Measurements from ENCODE around the gene PLAC1. TPM values are rescaled to one million over a fixed set of nuclear protein-coding genes. Genes with fewer than 3 reads are reported as not detected.
A peak's percentile ranks its signal among the peaks of the same experiment; 100 is the strongest.

Gene PLAC1
- total RNA-seq, 1 donor from 2014 or later: not detected

DNA sequence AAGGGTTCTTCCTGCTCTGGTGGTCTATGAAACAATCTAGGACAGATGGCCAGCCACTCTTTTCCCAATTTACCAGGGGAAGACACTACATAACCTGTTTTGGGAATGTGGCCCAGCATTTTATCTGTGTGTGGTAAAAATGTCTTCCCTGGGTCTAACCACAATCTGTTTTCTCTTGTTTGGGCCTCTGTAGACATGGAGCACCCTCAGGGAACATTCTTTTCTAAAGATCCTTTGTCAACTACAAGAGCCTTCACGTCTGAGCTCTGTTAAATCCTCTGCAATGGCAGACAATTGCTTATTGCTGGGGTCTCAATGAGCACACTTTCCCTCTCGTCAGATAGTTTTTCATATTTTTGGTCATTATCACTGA, 35.5 kb downstream of the PLAC1 start:
- H3K27ac ChIP-seq (ENCODE audit: low read depth, low read length): no peak overlapping the region
- peaks cover 6 to 9% (median 8%) of the 10 kb centered on the region in 3 donors for H3K4me1 ChIP-seq (ENCODE audit: control insufficient read depth in 3 of 3, insufficient read depth in 3 of 3, low read length in 3 of 3)
- H3K9ac ChIP-seq (ENCODE audit: low read depth in 1 of 3, low read length in 3 of 3): no peak overlapping the region
- H3K27me3 ChIP-seq (ENCODE audit: control insufficient read depth in 3 of 3, insufficient read depth in 3 of 3, low read length in 3 of 3): no peaks in the 10 kb centered on the region
- no peak overlapping the region for H3K4me3 ChIP-seq (ENCODE audit: low read length in 3 of 3)
- no peaks in the 10 kb centered on the region for H3K36me3 ChIP-seq (ENCODE audit: control insufficient read depth in 3 of 3, insufficient read depth in 3 of 3, low read length in 3 of 3)
- H3K9me3 ChIP-seq (ENCODE audit: control insufficient read depth in 3 of 3, low read length in 3 of 3): no peaks in the 10 kb centered on the region

DNA sequence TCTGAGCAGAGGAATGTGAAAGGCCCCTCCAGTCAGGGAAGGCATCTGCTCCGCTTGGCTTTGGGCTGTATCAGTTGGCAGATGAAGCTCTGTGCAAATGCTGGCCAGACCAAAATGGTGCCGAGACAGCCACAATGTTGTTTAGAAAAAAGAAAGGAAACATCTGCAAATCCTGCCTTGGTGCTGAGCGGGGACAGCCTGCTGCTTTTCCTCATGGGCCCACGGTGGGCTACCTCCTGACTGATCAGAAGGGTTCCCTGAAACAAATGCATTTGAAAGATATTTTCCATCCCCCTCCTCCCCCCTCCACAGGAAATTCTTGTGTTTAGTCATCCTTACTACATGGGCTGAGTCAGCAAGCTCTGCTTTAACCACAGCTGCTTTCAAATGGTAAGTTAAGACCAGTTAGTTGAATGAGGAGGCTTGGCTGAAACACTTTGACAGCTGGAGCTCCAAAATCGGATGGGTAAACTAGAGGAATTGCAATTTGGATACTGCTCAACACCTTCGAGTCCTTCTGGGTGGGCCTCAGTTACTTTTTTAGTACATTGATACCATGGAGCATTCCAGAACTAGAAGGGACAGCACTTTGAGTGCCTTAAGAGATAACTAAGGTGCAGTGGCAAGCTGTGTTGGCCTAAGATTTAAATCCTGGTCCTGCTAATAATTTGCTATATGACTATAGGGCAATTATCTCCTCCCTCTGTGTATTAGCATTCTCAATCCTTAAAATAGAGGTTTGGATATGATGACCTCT, 36.0 kb downstream of the PLAC1 start:
- no peaks in the 10 kb centered on the region for H3K36me3 ChIP-seq (ENCODE audit: control insufficient read depth in 3 of 3, insufficient read depth in 3 of 3, low read length in 3 of 3)
- no peaks in the 10 kb centered on the region for H3K27me3 ChIP-seq (ENCODE audit: control insufficient read depth in 3 of 3, insufficient read depth in 3 of 3, low read length in 3 of 3)
- H3K9ac ChIP-seq (ENCODE audit: low read depth in 1 of 3, low read length in 3 of 3): no peak overlapping the region
- H3K27ac ChIP-seq (ENCODE audit: low read depth, low read length): no peak overlapping the region
- no peak overlapping the region for H3K4me3 ChIP-seq (ENCODE audit: low read length in 3 of 3)
- H3K9me3 ChIP-seq (ENCODE audit: control insufficient read depth in 3 of 3, low read length in 3 of 3): no peaks in the 10 kb centered on the region
- H3K4me1 ChIP-seq (ENCODE audit: control insufficient read depth in 3 of 3, insufficient read depth in 3 of 3, low read length in 3 of 3): peaks cover 6 to 9% (median 8%) of the 10 kb centered on the region in 3 donors

DNA sequence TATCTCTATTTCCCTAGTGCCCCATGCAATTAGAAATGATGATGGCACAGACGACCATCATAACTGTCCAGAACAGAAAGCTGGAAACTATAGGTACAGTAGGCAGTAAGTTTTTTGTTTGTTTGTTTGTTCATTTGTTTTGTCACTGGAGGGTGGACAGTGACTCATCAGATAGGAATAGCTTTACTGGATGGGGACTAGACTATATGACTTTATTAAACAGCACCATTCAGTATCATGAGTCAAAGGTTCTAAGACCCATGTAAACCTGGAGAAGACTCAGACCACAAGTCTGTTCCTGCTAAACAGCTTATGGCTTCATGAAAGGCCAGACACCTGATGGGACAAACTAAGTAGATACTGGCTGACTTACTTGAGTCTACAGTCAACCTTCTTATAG, 38.4 kb downstream of the PLAC1 start:
- no peaks in the 10 kb centered on the region for H3K9me3 ChIP-seq (ENCODE audit: control insufficient read depth in 3 of 3, low read length in 3 of 3)
- no peak overlapping the region for H3K4me3 ChIP-seq (ENCODE audit: low read length in 3 of 3)
- H3K9ac ChIP-seq (ENCODE audit: low read depth in 1 of 3, low read length in 3 of 3): no peak overlapping the region
- no peak overlapping the region for H3K27ac ChIP-seq (ENCODE audit: low read depth, low read length)
- H3K36me3 ChIP-seq (ENCODE audit: control insufficient read depth in 3 of 3, insufficient read depth in 3 of 3, low read length in 3 of 3): no peaks in the 10 kb centered on the region
- H3K27me3 ChIP-seq (ENCODE audit: control insufficient read depth in 3 of 3, insufficient read depth in 3 of 3, low read length in 3 of 3): no peaks in the 10 kb centered on the region
- H3K4me1 ChIP-seq (ENCODE audit: control insufficient read depth in 3 of 3, insufficient read depth in 3 of 3, low read length in 3 of 3): peaks cover 0 to 9% (median 4%) of the 10 kb centered on the region in 3 donors

DNA sequence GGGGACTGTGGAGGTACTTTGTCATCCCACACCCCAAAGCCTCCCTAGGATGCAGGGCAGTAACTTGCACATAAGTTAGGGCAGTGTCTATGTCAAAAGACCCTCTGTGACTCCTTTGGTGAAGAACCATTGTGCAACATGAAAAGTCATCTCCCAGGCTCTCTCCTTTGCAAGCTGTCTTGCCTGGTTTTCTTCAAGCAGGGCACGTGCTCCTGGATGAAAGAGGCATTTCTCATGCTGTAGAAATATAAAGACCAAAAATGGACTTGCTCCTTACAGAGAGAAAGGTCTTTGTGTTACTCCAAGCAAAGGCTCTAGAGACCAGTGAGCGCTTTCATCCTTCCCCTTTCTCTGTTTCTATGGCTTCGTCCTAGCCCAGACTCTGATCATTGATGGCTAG, 44.9 kb downstream of the PLAC1 start:
- Histone ChIP-seq H3K36me3 (ENCODE audit: control insufficient read depth in 3 of 3, insufficient read depth in 3 of 3, low read length in 3 of 3) (no peaks in the 10 kb centered on the region), H3K4me1 (ENCODE audit: control insufficient read depth in 3 of 3, insufficient read depth in 3 of 3, low read length in 3 of 3) (no peaks in the 10 kb centered on the region), H3K27ac (ENCODE audit: low read depth, low read length) (no peak overlapping the region), H3K27me3 (ENCODE audit: control insufficient read depth in 3 of 3, insufficient read depth in 3 of 3, low read length in 3 of 3) (no peaks in the 10 kb centered on the region), H3K9me3 (ENCODE audit: control insufficient read depth in 3 of 3, low read length in 3 of 3) (no peaks in the 10 kb centered on the region), H3K4me3 (ENCODE audit: low read length in 3 of 3) (no peak overlapping the region), H3K9ac (ENCODE audit: low read depth in 1 of 3, low read length in 3 of 3) (no peak overlapping the region)

DNA sequence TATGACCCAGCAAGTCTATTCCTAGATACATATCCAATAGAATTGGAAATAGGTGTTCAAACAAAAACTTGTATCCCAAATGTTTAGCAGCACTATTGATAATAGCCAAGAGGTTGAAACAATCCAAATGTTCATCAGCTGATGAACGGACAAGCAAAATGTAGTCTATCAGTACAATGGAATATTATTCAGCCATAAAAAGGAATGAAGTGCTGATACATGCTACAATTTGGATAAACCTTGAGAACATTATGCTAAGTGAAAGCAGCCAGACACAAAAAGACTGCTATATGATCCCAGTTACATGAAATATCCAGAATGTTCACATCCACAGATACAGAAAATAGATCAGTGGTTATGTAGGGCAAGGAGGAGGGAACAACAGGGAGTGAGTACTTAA, 50.1 kb downstream of the PLAC1 start:
- H3K27me3 ChIP-seq (ENCODE audit: control insufficient read depth in 3 of 3, insufficient read depth in 3 of 3, low read length in 3 of 3): no peaks in the 10 kb centered on the region
- peaks cover 0 to 5% (median 0%) of the 10 kb centered on the region in 3 donors for H3K4me1 ChIP-seq (ENCODE audit: control insufficient read depth in 3 of 3, insufficient read depth in 3 of 3, low read length in 3 of 3)
- no peaks in the 10 kb centered on the region for H3K9me3 ChIP-seq (ENCODE audit: control insufficient read depth in 3 of 3, low read length in 3 of 3)
- H3K36me3 ChIP-seq (ENCODE audit: control insufficient read depth in 3 of 3, insufficient read depth in 3 of 3, low read length in 3 of 3): no peaks in the 10 kb centered on the region
- no peak overlapping the region for H3K4me3 ChIP-seq (ENCODE audit: low read length in 3 of 3)
- H3K9ac ChIP-seq (ENCODE audit: low read depth in 1 of 3, low read length in 3 of 3): no peak overlapping the region
- no peak overlapping the region for H3K27ac ChIP-seq (ENCODE audit: low read depth, low read length)

DNA sequence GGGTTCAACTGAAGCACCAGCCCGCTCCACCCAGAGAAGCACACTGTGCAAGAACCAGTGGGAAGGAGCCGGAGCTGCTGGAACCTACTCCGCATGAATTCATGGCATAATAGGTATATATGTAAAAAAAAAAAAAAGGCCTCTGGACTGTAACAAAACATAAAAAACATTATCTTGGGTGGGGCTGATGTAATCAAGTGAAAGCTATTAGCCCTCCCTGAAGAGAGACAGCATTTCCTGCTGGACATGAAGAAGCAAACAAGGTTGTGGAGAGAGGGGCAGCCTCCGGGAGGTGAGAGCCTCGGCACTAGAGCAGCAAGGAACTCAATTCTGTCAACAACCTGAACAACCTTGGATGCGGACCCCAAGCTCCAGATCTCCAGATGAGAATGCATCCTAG, 50.7 kb downstream of the PLAC1 start:
- Histone ChIP-seq H3K36me3 (ENCODE audit: control insufficient read depth in 3 of 3, insufficient read depth in 3 of 3, low read length in 3 of 3) (no peaks in the 10 kb centered on the region), H3K9ac (ENCODE audit: low read depth in 1 of 3, low read length in 3 of 3) (no peak overlapping the region)

DNA sequence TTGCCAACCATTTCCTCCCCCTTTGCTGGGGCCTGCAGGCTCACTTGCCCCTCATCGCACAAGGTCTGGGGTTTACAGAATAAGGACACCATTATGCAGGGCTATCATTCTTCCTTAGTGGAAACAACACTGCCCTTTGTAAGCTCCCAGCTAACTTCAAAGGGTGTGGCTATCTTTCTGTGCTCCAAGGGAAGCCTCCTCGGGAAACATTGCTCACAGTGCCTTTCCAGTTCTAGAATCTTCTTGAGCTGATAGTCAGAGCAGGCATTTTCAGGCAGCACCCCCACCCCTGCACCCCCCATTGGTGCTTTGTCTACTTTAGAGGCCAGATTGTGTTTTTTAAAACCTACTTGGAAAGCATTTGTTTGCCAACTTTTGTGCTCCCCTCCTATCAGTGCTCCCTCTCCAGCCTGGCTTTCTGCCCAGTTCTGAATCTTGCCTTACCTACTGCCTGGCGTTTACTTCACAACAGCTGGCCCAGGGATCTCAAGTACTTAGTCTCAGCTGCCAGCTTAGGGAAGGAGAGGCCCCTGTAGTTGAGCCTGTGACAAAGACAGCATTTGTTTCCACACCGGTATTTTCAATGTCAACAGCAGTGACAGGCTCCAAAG, 53.5 kb downstream of the PLAC1 start:
- Histone ChIP-seq H3K4me1 (ENCODE audit: control insufficient read depth in 3 of 3, insufficient read depth in 3 of 3, low read length in 3 of 3) (peaks cover 0 to 5% (median 0%) of the 10 kb centered on the region in 3 donors), H3K9me3 (ENCODE audit: control insufficient read depth in 3 of 3, low read length in 3 of 3) (no peaks in the 10 kb centered on the region), H3K27me3 (ENCODE audit: control insufficient read depth in 3 of 3, insufficient read depth in 3 of 3, low read length in 3 of 3) (no peaks in the 10 kb centered on the region), H3K4me3 (ENCODE audit: low read length in 3 of 3) (no peak overlapping the region), H3K9ac (ENCODE audit: low read depth in 1 of 3, low read length in 3 of 3) (no peak overlapping the region), H3K36me3 (ENCODE audit: control insufficient read depth in 3 of 3, insufficient read depth in 3 of 3, low read length in 3 of 3) (no peaks in the 10 kb centered on the region), H3K27ac (ENCODE audit: low read depth, low read length) (no peak overlapping the region)

More for the DNA sequence above, 50.7 kb downstream of the PLAC1 start:
- Histone ChIP-seq H3K4me3 (ENCODE audit: low read length in 3 of 3) (no peak overlapping the region), H3K4me1 (ENCODE audit: control insufficient read depth in 3 of 3, insufficient read depth in 3 of 3, low read length in 3 of 3) (peaks cover 0 to 5% (median 0%) of the 10 kb centered on the region in 3 donors), H3K27me3 (ENCODE audit: control insufficient read depth in 3 of 3, insufficient read depth in 3 of 3, low read length in 3 of 3) (no peaks in the 10 kb centered on the region), H3K9me3 (ENCODE audit: control insufficient read depth in 3 of 3, low read length in 3 of 3) (no peaks in the 10 kb centered on the region), H3K27ac (ENCODE audit: low read depth, low read length) (no peak overlapping the region)

DNA sequence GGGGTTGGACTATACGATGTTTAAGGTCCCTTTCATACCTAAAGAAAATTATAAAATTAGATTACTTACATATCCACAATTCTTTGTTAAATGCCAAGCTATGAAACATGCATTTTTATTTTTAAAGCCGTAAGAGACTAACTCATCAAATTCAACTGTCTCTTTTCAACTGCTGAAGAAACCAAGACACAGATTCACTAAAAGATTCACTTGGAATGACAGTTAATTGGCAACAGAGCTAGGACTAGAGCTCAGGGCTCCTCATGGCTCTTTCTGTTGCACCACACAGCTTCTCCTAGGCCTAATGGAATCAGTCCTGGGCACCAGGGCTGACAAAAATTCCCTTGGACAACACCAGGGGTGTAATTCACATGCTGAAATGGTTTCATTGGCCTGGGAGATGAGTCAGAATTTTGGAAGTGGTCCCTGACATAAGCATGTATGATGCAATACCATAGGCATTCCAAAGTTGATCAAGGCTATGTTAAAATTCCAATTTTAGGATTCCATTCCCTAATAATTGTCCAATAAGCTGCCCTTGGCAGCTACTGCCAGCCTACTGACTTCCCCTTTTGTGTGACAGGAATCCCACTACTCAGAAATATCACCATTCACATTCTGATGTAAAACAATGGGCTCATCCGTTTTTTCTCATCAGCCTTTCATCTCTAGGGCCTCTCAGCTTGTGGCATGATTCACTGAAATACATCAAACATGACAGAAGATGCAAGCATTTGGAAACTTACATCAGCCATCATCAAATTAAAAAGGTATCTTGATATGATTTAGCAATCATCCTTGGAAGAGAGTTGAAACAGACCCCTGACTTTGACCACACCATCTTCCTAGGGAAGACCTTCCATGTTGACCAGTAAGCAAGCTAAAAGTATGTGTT, 54.2 kb downstream of the PLAC1 start:
- Histone ChIP-seq H3K9me3 (ENCODE audit: control insufficient read depth in 3 of 3, low read length in 3 of 3) (no peaks in the 10 kb centered on the region), H3K27ac (ENCODE audit: low read depth, low read length) (peak overlapping the region; percentile 0), H3K4me1 (ENCODE audit: control insufficient read depth in 3 of 3, insufficient read depth in 3 of 3, low read length in 3 of 3) (peaks cover 0 to 5% (median 0%) of the 10 kb centered on the region in 3 donors), H3K27me3 (ENCODE audit: control insufficient read depth in 3 of 3, insufficient read depth in 3 of 3, low read length in 3 of 3) (no peaks in the 10 kb centered on the region), H3K9ac (ENCODE audit: low read depth in 1 of 3, low read length in 3 of 3) (no peak overlapping the region), H3K36me3 (ENCODE audit: control insufficient read depth in 3 of 3, insufficient read depth in 3 of 3, low read length in 3 of 3) (no peaks in the 10 kb centered on the region), H3K4me3 (ENCODE audit: low read length in 3 of 3) (no peak overlapping the region)

DNA sequence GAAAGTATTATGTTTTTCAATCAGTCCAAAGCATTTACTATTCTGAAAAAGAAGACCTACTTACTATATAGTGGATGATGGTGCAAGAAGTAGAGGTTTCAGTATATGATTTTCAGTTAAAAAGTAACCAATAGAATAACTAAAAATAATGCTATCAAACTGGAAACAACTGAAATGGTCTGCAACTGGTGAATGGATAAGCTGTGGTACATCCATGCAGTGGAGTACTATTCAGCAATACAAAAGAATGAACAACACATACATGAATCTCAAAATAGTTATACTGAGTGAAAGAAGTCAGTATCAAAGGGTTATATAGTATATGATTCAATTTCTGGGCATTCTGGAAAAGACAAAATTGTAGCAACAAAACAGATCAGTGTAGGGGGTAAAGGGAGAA, 55.9 kb downstream of the PLAC1 start:
- Histone ChIP-seq H3K36me3 (ENCODE audit: control insufficient read depth in 3 of 3, insufficient read depth in 3 of 3, low read length in 3 of 3) (no peaks in the 10 kb centered on the region), H3K9ac (ENCODE audit: low read depth in 1 of 3, low read length in 3 of 3) (no peak overlapping the region), H3K4me3 (ENCODE audit: low read length in 3 of 3) (no peak overlapping the region), H3K27me3 (ENCODE audit: control insufficient read depth in 3 of 3, insufficient read depth in 3 of 3, low read length in 3 of 3) (no peaks in the 10 kb centered on the region), H3K9me3 (ENCODE audit: control insufficient read depth in 3 of 3, low read length in 3 of 3) (no peaks in the 10 kb centered on the region), H3K27ac (ENCODE audit: low read depth, low read length) (no peak overlapping the region), H3K4me1 (ENCODE audit: control insufficient read depth in 3 of 3, insufficient read depth in 3 of 3, low read length in 3 of 3) (peaks cover 0 to 5% (median 0%) of the 10 kb centered on the region in 3 donors)

Measured in skeletal muscle tissue (tissue), 4 donors.